Liver (tissue), 9 donors: ENCODE results near the gene ENGASE. TPM values are rescaled to one million over a fixed set of nuclear protein-coding genes. Genes with fewer than 3 reads are reported as not detected.
"Not testable (repeated sequence)": the region's sequence is repeated elsewhere in the genome, so short reads cannot be mapped to it uniquely, and the experiment has no call there.

Experiments used
- DNase-seq: peaks from one replicate; pipeline ENCODE4 v3.0.0-alpha.2; 2017; ENCODE audit warnings: low spot score
- H3K27ac ChIP-seq, 2 donors: one replicate each; pipeline ENCODE4 v1.7.0; 2013; ENCODE audit warnings: inconsistent platforms in 2 of 2, low read length in 2 of 2, control low read depth in 1 of 2, low read depth in 1 of 2, mild to moderate bottlenecking in 1 of 2
- H3K27me3 ChIP-seq, 4 donors: one replicate each; pipeline versions ENCODE4 v1.6.1 to v1.7.0; 2013; ENCODE audit warnings: low read length in 3 of 4, inconsistent platforms in 1 of 4, mild to moderate bottlenecking in 1 of 4, moderate library complexity in 1 of 4; ENCODE audit not compliant: control insufficient read depth in 4 of 4, insufficient read depth in 4 of 4
- H3K36me3 ChIP-seq, 4 donors: one replicate each; pipeline versions ENCODE4 v1.6.1 to v1.7.0; 2013; ENCODE audit warnings: low read length in 3 of 4, mild to moderate bottlenecking in 3 of 4, low read depth in 1 of 4, moderate library complexity in 1 of 4; ENCODE audit not compliant: control insufficient read depth in 4 of 4, insufficient read depth in 3 of 4
- H3K4me1 ChIP-seq, 4 donors: one replicate each; pipeline versions ENCODE4 v1.6.1 to v1.7.0; 2013; ENCODE audit warnings: low read length in 3 of 4, mild to moderate bottlenecking in 3 of 4, moderate library complexity in 1 of 4; ENCODE audit not compliant: control insufficient read depth in 4 of 4, insufficient read depth in 4 of 4
- H3K4me3 ChIP-seq, 3 donors: one replicate each; pipeline versions ENCODE4 v1.6.1 to v1.7.0; 2013; ENCODE audit warnings: low read length in 3 of 3, control low read depth in 1 of 3, low read depth in 1 of 3, mild to moderate bottlenecking in 1 of 3
- H3K9ac ChIP-seq, 2 donors: one replicate each; pipeline ENCODE4 v1.7.0; 2013; ENCODE audit warnings: low read length in 2 of 2, mild to moderate bottlenecking in 2 of 2, moderate library complexity in 2 of 2, control low read depth in 1 of 2, low read depth in 1 of 2
- H3K9me3 ChIP-seq, 4 donors: one replicate each; pipeline versions ENCODE4 v1.6.1 to v1.7.0; 2013; ENCODE audit warnings: low read length in 3 of 4; ENCODE audit not compliant: control insufficient read depth in 4 of 4
- EGR1 ChIP-seq, 2 donors: IDR thresholded peaks; 2 replicates each; pipeline ENCODE4 v1.6.1; 2016 to 2018; ENCODE audit warnings: antibody characterized with exemption in 2 of 2, low read depth in 2 of 2
- FOXA1 ChIP-seq: IDR thresholded peaks from 2 replicates; pipeline ENCODE4 v1.6.1; 2016; ENCODE audit warnings: antibody characterized with exemption
- GABPA ChIP-seq, 2 donors: IDR thresholded peaks in 1 of 2; conservative IDR thresholded peaks in 1 of 2; 2 replicates each; pipeline ENCODE4 v1.6.1; 2016; ENCODE audit warnings: antibody characterized with exemption in 2 of 2, mild to moderate bottlenecking in 1 of 2, moderate library complexity in 1 of 2
- HNF4A ChIP-seq, 2 donors: conservative IDR thresholded peaks; 2 replicates each; pipeline ENCODE4 v1.6.1; 2016; ENCODE audit warnings: antibody characterized with exemption in 2 of 2, mild to moderate bottlenecking in 2 of 2
- HNF4G ChIP-seq: IDR thresholded peaks from 2 replicates; pipeline ENCODE4 v1.6.1; 2016; ENCODE audit warnings: antibody characterized with exemption
- JUND ChIP-seq, 2 donors: IDR thresholded peaks; 2 replicates each; pipeline ENCODE4 v1.6.1; 2016; ENCODE audit warnings: antibody characterized with exemption in 2 of 2
- NR2F2 ChIP-seq: IDR thresholded peaks from 2 replicates; pipeline ENCODE4 v1.6.1; 2016; ENCODE audit warnings: antibody characterized with exemption
- RAD21 ChIP-seq, 2 donors: IDR thresholded peaks; 2 replicates each; pipeline ENCODE4 v1.6.1; 2016; ENCODE audit warnings: antibody characterized with exemption in 2 of 2, mild to moderate bottlenecking in 2 of 2
- REST ChIP-seq: IDR thresholded peaks from 2 replicates; pipeline ENCODE4 v1.6.1; 2016; ENCODE audit warnings: antibody characterized with exemption, mild to moderate bottlenecking
- RXRA ChIP-seq, 2 donors: IDR thresholded peaks; 2 replicates each; pipeline ENCODE4 v1.6.1; 2017 to 2018; ENCODE audit warnings: antibody characterized with exemption in 2 of 2, mild to moderate bottlenecking in 1 of 2
- SP1 ChIP-seq: IDR thresholded peaks from 2 replicates; pipeline ENCODE4 v1.6.1; 2018; ENCODE audit warnings: antibody characterized with exemption, mild to moderate bottlenecking
- TAF1 ChIP-seq: conservative IDR thresholded peaks from 2 replicates; pipeline ENCODE4 v1.6.1; 2016; ENCODE audit warnings: antibody characterized with exemption, mild to moderate bottlenecking
- WGBS: extraction: QIAGEN DNeasy Blood & Tissue Kit; methylation state at CpG from one replicate; pipeline ENCODE4 v1.1.7; 2013; 5-methylcytosine and 5-hydroxymethylcytosine counted together
- polyA plus RNA-seq, 2 donors: library from polyadenylated mRNA; stranded (reverse) in 1 of 2; unstranded in 1 of 2; fragments of 200-250 nt in 1 of 2; fragments of >200 nt in 1 of 2; fragmentation: Nextera tagmentation in 1 of 2; extraction: Ambion mirVana in 1 of 2; gene quantifications; one replicate each; pipeline versions ENCODE4 v1.2.1 to v1.2.3, GENCODE V29; 2013 to 2015
- total RNA-seq, 2 donors: library from RNA; depleted of rRNA; stranded (reverse); fragments of >200 nt; gene quantifications; one replicate each; pipeline ENCODE4 v1.2.3, GENCODE V29; 2014
- TF ChIP-seq, protein P1 (sequence below): fragments of 150-350 bp; IDR thresholded peaks from 2 replicates; pipeline ENCODE4 v1.5.1; 2017; ENCODE audit warnings: improper control_type of control experiment, low read depth, low read length; ENCODE audit not compliant: missing input control
- TF ChIP-seq, protein P2 (sequence below): IDR thresholded peaks from 2 replicates; pipeline ENCODE4 v1.6.1; 2016; ENCODE audit warnings: antibody characterized with exemption
- TF ChIP-seq, protein P3 (sequence below): IDR thresholded peaks from 2 replicates; pipeline ENCODE4 v1.6.1; 2016; ENCODE audit warnings: antibody characterized with exemption
- donor health status: healthy.
- donor health status: healthy.
- donor health status: healthy.
- donor health status: healthy.
- donor health status: healthy.

The ENGASE gene
- total and polyA plus RNA-seq, 4 donors = 5.2 to 33.6 (median 7.8) TPM

- H3K27me3 ChIP-seq = peaks cover 0 to 3% (median 0%) of the 10 kb centered on the region in 4 donors
- no peak for DNase-seq
- no peaks in the 10 kb centered on the region for H3K9me3 ChIP-seq
- no peak overlapping the region for H3K4me3 ChIP-seq
- WGBS = 76% methylated on average over 16 of the region's 16 CpGs
- H3K27ac ChIP-seq = no peak overlapping the region
- TF ChIP-seq TAF1 (no peak), JUND (IDR thresholded peaks at IDR 0.05) (no peak), NR2F2 (no peak), EGR1 (IDR thresholded peaks at IDR 0.05; ENCODE audit: low read depth in 2 of 2) (no peak), RXRA (IDR thresholded peaks at IDR 0.05) (no peak), FOXA1 (no peak), GABPA (IDR thresholded peaks at IDR 0.05 in 1 of 2, conservative IDR thresholded peaks at IDR 0.05 in 1 of 2) (no peak)
- TF ChIP-seq, protein P1, sequence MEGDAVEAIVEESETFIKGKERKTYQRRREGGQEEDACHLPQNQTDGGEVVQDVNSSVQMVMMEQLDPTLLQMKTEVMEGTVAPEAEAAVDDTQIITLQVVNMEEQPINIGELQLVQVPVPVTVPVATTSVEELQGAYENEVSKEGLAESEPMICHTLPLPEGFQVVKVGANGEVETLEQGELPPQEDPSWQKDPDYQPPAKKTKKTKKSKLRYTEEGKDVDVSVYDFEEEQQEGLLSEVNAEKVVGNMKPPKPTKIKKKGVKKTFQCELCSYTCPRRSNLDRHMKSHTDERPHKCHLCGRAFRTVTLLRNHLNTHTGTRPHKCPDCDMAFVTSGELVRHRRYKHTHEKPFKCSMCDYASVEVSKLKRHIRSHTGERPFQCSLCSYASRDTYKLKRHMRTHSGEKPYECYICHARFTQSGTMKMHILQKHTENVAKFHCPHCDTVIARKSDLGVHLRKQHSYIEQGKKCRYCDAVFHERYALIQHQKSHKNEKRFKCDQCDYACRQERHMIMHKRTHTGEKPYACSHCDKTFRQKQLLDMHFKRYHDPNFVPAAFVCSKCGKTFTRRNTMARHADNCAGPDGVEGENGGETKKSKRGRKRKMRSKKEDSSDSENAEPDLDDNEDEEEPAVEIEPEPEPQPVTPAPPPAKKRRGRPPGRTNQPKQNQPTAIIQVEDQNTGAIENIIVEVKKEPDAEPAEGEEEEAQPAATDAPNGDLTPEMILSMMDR = no peak
- TF ChIP-seq, protein P2, sequence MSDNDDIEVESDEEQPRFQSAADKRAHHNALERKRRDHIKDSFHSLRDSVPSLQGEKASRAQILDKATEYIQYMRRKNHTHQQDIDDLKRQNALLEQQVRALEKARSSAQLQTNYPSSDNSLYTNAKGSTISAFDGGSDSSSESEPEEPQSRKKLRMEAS = no peak
- TF ChIP-seq, protein P3, sequence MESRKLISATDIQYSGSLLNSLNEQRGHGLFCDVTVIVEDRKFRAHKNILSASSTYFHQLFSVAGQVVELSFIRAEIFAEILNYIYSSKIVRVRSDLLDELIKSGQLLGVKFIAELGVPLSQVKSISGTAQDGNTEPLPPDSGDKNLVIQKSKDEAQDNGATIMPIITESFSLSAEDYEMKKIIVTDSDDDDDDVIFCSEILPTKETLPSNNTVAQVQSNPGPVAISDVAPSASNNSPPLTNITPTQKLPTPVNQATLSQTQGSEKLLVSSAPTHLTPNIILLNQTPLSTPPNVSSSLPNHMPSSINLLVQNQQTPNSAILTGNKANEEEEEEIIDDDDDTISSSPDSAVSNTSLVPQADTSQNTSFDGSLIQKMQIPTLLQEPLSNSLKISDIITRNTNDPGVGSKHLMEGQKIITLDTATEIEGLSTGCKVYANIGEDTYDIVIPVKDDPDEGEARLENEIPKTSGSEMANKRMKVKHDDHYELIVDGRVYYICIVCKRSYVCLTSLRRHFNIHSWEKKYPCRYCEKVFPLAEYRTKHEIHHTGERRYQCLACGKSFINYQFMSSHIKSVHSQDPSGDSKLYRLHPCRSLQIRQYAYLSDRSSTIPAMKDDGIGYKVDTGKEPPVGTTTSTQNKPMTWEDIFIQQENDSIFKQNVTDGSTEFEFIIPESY = no peak
- H3K9ac ChIP-seq = no peak overlapping the region
- H3K4me1 ChIP-seq = peaks cover 0 to 6% (median 2%) of the 10 kb centered on the region in 4 donors
- H3K36me3 ChIP-seq = no peaks in the 10 kb centered on the region
These were observed 45.2 kb upstream of the ENGASE start for GRCh38 chr17:79029327-79030009.

GRCh38 chr17:79030636-79031035, 44.0 kb upstream of the ENGASE start:
- H3K4me1 ChIP-seq, H3K27me3 ChIP-seq, H3K36me3 ChIP-seq, H3K9ac ChIP-seq, H3K4me3 ChIP-seq, H3K27ac ChIP-seq, DNase-seq, H3K9me3 ChIP-seq: not testable (repeated sequence)
- WGBS = 79% methylated on average over 12 of the region's 12 CpGs

DNA sequence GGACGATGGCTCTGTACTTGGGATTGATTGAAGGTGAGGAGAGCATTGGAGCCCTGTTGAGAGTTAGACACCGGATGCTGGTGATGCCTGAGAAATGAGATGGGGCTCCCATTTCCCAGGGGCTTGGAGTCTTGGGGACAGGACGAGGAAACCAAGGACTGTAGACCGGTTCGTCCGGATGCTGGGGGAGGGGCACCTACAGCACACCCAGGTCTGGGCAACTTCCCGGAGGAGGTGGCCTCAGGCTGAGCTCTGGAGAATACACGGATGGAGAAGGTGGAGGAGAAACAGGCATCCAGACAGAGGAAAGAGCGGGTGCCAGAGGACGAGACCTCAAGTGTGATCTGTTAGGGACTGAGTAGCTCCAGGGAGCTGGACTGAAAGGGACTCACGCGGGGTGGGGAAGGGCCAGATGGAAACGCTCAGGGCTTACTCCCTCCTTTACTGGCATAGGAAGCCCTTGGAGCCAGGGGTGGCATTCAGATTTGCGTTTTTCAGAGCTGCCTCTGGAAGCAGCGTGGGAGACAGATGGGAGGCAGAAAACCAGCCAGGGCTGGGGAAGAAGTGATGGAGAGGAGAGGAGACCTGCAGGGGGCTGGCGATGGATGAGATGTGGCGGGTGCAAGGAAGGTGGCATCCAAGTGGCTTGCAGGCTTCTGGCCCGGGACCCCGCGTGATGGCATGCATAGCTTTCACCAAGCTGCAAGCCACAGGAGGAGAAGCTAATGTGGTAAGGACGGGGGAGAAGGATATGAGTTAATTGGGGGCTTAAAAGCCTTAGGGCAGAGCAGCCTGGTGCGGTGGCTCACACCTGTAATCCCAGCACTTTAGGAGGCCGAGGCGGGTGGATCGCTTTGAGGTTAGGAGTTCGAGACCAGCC, 42.4 kb upstream of the ENGASE start:
- DNase-seq = no peak
- Histone ChIP-seq H3K27ac (no peak overlapping the region), H3K36me3 (no peaks in the 10 kb centered on the region), H3K9ac (no peak overlapping the region), H3K9me3 (no peaks in the 10 kb centered on the region), H3K4me3 (no peak overlapping the region), H3K27me3 (peaks cover 0 to 3% (median 0%) of the 10 kb centered on the region in 4 donors), H3K4me1 (peaks cover 0 to 4% (median 0%) of the 10 kb centered on the region in 4 donors)
- WGBS = 80% methylated on average over 26 of the region's 26 CpGs
- TF ChIP-seq SP1 (no peak), TAF1 (no peak), REST (no peak), EGR1 (IDR thresholded peaks at IDR 0.05; ENCODE audit: low read depth in 2 of 2) (no peak), HNF4A (conservative IDR thresholded peaks at IDR 0.05) (no peak), RAD21 (IDR thresholded peaks at IDR 0.05) (no peak), HNF4G (no peak), FOXA1 (no peak)
- TF ChIP-seq, protein P1 = no peak
